Smooth muscle cell (in vitro differentiated cells): Measurements from ENCODE around the gene CNEP1R1. TPM values are rescaled to one million over a fixed set of nuclear protein-coding genes. Genes with fewer than 3 reads are reported as not detected.

Experiments
- DNase-seq: peaks from one replicate; lab custom pipeline; 2025; ENCODE audit not compliant: unreplicated experiment; lab: John Stamatoyannopoulos, UW
- H2AFZ ChIP-seq: fragments of 200-600 bp; sonication (generic); 2 replicates; pipeline ENCODE4 v1.6.0; 2016; ENCODE audit warnings: antibody characterized with exemption, low read depth, mild to moderate bottlenecking
- H3F3A ChIP-seq: fragments of 200-600 bp; sonication (generic); 2 replicates; pipeline ENCODE4 v1.6.0; 2017; ENCODE audit warnings: antibody characterized with exemption, low read depth
- H3K27ac ChIP-seq: fragments of 200-600 bp; sonication (generic); 2 replicates; pipeline ENCODE4 v1.5.1; 2016; ENCODE audit warnings: low read depth, mild to moderate bottlenecking
- H3K27me3 ChIP-seq: fragments of 200-600 bp; sonication (generic); 2 replicates; pipeline ENCODE4 v1.6.1; 2016; ENCODE audit warnings: low read depth, mild to moderate bottlenecking
- H3K36me3 ChIP-seq: fragments of 200-600 bp; sonication (generic); 2 replicates; pipeline ENCODE4 v1.5.1; 2016; ENCODE audit warnings: low read depth
- H3K4me1 ChIP-seq: fragments of 200-600 bp; sonication (generic); 2 replicates; pipeline ENCODE4 v1.5.1; 2016; ENCODE audit warnings: low read depth
- H3K4me2 ChIP-seq: fragments of 200-600 bp; sonication (generic); 2 replicates; pipeline ENCODE4 v1.6.0; 2016; ENCODE audit warnings: mild to moderate bottlenecking
- H3K4me3 ChIP-seq: fragments of 200-600 bp; sonication (generic); 2 replicates; pipeline ENCODE4 v1.5.1; 2016; ENCODE audit warnings: mild to moderate bottlenecking
- H3K79me2 ChIP-seq: fragments of 200-600 bp; sonication (generic); 2 replicates; pipeline ENCODE4 v1.6.0; 2016; ENCODE audit warnings: low read depth, mild to moderate bottlenecking
- H3K9ac ChIP-seq: fragments of 200-600 bp; sonication (generic); 2 replicates; pipeline ENCODE4 v1.6.0; 2016; ENCODE audit warnings: low read depth
- H3K9me3 ChIP-seq: fragments of 200-600 bp; sonication (generic); replicated peaks from 2 replicates; pipeline ENCODE4 v1.5.1; 2016; ENCODE audit warnings: low read depth
- H4K20me1 ChIP-seq: fragments of 200-600 bp; sonication (generic); 2 replicates; pipeline ENCODE4 v1.6.0; 2016; ENCODE audit warnings: low read depth
- WGBS: methylation state at CpG from one replicate; pipeline ENCODE4 v1.1.7; 2016; ENCODE audit warnings: low lambda C conversion rate; 5-methylcytosine and 5-hydroxymethylcytosine counted together
- polyA plus RNA-seq: library from polyadenylated mRNA; unstranded; fragments of >200 nt; fragmentation: Nextera tagmentation; extraction: Ambion mirVana; gene quantifications from 2 replicates; pipeline ENCODE4 v1.2.1, GENCODE V29; 2016
- total RNA-seq: library from RNA; depleted of rRNA; stranded (reverse); fragments of >200 nt; gene quantifications from 2 replicates; pipeline ENCODE4 v1.2.3, GENCODE V29; 2014
- TF ChIP-seq, protein P1 (sequence below): fragments of 200-600 bp; sonication (generic); IDR thresholded peaks from 2 replicates; pipeline ENCODE4 v1.5.1; 2017; ENCODE audit warnings: borderline replicate concordance, mild to moderate bottlenecking, antibody characterized with exemption; ENCODE audit not compliant: insufficient read depth, poor library complexity, severe bottlenecking

The CNEP1R1 gene
- total and polyA plus RNA-seq, 2 experiments from 2014 or later: 21.3 to 31.7 TPM

DNA sequence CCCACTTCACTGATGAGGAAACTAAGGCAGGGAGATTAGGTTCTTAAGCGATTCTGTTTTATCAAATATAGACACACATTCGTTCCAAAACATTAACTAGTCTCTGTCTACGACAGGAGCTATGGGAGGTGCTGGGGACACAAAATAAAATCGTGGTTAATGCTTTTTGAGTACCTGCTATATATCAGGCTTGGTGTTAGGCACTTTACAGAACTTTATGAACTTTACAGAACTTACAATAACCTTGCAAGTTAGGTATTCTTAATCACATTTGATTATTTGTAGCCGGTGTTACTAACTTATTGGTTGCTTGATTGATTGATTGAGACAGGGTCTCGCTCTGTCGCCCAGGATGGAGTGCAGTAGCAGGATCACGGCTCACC, 40.2 kb downstream of the CNEP1R1 start:
- TF ChIP-seq, protein P1, sequence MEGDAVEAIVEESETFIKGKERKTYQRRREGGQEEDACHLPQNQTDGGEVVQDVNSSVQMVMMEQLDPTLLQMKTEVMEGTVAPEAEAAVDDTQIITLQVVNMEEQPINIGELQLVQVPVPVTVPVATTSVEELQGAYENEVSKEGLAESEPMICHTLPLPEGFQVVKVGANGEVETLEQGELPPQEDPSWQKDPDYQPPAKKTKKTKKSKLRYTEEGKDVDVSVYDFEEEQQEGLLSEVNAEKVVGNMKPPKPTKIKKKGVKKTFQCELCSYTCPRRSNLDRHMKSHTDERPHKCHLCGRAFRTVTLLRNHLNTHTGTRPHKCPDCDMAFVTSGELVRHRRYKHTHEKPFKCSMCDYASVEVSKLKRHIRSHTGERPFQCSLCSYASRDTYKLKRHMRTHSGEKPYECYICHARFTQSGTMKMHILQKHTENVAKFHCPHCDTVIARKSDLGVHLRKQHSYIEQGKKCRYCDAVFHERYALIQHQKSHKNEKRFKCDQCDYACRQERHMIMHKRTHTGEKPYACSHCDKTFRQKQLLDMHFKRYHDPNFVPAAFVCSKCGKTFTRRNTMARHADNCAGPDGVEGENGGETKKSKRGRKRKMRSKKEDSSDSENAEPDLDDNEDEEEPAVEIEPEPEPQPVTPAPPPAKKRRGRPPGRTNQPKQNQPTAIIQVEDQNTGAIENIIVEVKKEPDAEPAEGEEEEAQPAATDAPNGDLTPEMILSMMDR: no peak
- Histone ChIP-seq H3K36me3 (no peaks in the 10 kb centered on the region), H3K4me2 (peak overlapping the region; percentile 100), H2AFZ (peak overlapping the region; percentile 52), H3K4me1 (peaks cover 3% of the 10 kb centered on the region), H3K9me3 (no peaks in the 10 kb centered on the region), H3K27ac (no peak overlapping the region), H3F3A (peaks cover 9% of the 10 kb centered on the region), H3K79me2 (peaks cover 11% of the 10 kb centered on the region), H3K27me3 (no peaks in the 10 kb centered on the region), H3K4me3 (peak overlapping the region; percentile 100), H3K9ac (no peak overlapping the region), H4K20me1 (peaks cover 18% of the 10 kb centered on the region)
- DNase-seq: no peak
- 83% methylated on average over 8 of the region's 8 CpGs for WGBS

DNA sequence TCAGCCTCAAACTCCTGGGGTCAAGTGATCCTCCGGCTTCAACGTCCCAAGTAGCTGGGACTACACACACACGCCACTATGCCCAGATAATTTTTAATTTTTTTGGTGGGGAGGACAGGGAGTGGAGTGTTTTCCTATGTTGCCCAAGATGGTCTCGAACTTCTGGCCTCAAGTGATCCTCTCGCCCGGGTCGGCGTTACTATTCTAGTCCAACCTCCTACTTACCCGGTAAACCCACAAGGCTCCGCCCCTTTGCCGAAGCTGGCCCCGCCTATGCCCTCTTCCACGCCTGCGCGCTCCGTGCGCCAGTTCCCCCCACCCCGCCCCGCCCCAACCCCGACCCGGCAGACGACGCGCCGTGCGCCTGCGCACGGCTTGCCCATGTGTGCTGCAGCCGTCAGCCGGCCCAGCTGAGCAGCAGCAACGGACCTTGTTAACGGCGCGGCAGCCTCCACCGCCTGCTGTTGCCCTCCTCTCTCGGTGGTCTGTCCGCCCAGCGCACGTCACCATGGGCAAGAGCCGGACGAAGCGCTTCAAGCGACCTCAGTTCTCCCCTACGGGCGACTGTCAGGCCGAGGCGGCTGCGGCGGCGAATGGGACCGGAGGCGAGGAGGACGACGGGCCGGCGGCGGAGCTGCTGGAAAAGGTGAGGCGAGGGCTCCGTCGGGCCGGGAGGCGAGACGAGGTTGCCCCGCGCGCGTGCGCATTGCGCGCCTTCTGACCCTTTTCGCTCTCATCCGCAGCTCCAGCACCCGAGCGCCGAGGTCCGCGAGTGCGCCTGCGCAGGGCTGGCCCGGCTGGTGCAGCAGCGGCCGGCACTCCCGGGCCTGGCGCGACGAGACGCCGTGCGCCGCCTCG, 40.8 kb downstream of the CNEP1R1 start, which contains the start of gene HEATR3:
Gene HEATR3 (plus strand): TSS at position 347 of the 858 bp plus-strand sequence. CDS start 162 bp downstream, at position 509.
- peak within 1 kb of the TSS; percentile 100 for H3K4me3 ChIP-seq
- peaks cover 3% of the 10 kb centered on the region for H3K4me1 ChIP-seq
- H4K20me1 ChIP-seq: peaks cover 18% of the 10 kb centered on the region
- 2% methylated on average over 91 of the region's 91 CpGs for WGBS
- H2AFZ ChIP-seq: peak within 1 kb of the TSS; percentile 100
- H3K36me3 ChIP-seq: no peaks in the 10 kb centered on the region
- peak within 1 kb of the TSS; percentile 96 for H3K27ac ChIP-seq
- peak within 1 kb of the TSS; percentile 89 for H3K9ac ChIP-seq
- TF ChIP-seq, protein P1: no peak
- peak within 1 kb of the TSS; percentile 100 for H3K4me2 ChIP-seq
- H3K79me2 ChIP-seq: peaks cover 11% of the 10 kb centered on the region
- DNase-seq: peak; percentile 86
- H3K27me3 ChIP-seq: no peaks in the 10 kb centered on the region
- peaks cover 9% of the 10 kb centered on the region for H3F3A ChIP-seq
- H3K9me3 ChIP-seq: no peaks in the 10 kb centered on the region

DNA sequence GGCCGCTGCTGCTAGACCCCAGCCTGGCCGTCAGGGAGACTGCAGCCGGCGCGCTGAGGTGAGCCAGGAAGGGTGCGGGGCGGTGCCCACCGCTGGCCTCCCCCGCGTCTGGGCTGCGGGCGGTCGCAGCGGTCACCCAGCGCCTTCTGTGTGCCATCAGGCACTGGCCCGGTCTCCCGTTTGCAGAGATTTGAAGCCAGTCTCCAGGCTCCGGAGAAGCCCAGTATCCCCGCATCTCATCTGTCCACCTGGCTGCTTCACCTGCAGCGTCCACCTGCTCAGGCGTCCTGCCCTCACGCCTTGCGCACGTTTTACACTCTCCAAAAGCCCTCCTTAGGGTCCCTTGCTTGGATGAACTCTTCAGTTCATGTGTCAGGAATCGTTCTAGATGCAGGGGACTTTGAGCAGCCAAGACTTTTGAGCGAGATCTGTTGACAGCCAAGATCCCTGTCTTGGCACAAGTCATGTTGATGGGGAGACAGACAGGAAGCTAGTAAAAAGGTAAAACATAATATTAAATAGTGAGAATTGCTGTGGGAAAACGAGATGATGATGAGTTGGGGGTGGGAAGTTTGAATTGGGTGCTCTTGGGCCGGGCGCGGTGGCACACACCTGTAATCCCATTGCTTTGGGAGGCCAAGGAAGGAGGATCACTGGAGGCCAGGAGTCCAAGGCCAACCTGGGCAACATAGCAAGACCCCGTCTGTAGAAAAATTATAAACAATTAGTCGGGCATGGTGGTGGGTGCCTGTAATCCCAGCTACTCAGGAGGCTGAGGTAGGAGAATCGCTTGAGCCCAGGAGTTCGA, 41.7 kb downstream of the CNEP1R1 start:
- H2AFZ ChIP-seq: peak overlapping the region; percentile 100
- H3K9ac ChIP-seq: peak overlapping the region; percentile 89
- DNase-seq: no peak
- H3K4me2 ChIP-seq: peak overlapping the region; percentile 100
- peak overlapping the region; percentile 100 for H3K4me3 ChIP-seq
- peaks cover 9% of the 10 kb centered on the region for H3F3A ChIP-seq
- peaks cover 11% of the 10 kb centered on the region for H3K79me2 ChIP-seq
- peaks cover 5% of the 10 kb centered on the region for H3K36me3 ChIP-seq
- no peak overlapping the region for H3K27ac ChIP-seq
- H3K4me1 ChIP-seq: peaks cover 3% of the 10 kb centered on the region
- no peaks in the 10 kb centered on the region for H3K9me3 ChIP-seq
- H3K27me3 ChIP-seq: no peaks in the 10 kb centered on the region
- TF ChIP-seq, protein P1: peak; percentile 2
- WGBS: 25% methylated on average over 33 of the region's 34 CpGs
- peaks cover 18% of the 10 kb centered on the region for H4K20me1 ChIP-seq
